Skeletal muscle tissue (tissue), 4 donors: ENCODE measurements around the gene ATP6V0C. TPM values are rescaled to one million over a fixed set of nuclear protein-coding genes. Genes with fewer than 3 reads are reported as not detected.

Experiments
- H3K27ac ChIP-seq: one replicate; pipeline ENCODE4 v1.7.0; 2013; ENCODE audit warnings: mild to moderate bottlenecking, low read depth, low read length, inconsistent platforms
- H3K27me3 ChIP-seq, 3 donors: one replicate each; pipeline ENCODE4 v1.7.0; 2013; ENCODE audit warnings: low read length in 3 of 3; ENCODE audit not compliant: control insufficient read depth in 3 of 3, insufficient read depth in 3 of 3
- H3K36me3 ChIP-seq, 3 donors: one replicate each; pipeline ENCODE4 v1.7.0; 2013; ENCODE audit warnings: low read length in 3 of 3; ENCODE audit not compliant: control insufficient read depth in 3 of 3, insufficient read depth in 3 of 3
- H3K4me1 ChIP-seq, 3 donors: one replicate each; pipeline ENCODE4 v1.7.0; 2013; ENCODE audit warnings: low read length in 3 of 3, mild to moderate bottlenecking in 3 of 3; ENCODE audit not compliant: control insufficient read depth in 3 of 3, insufficient read depth in 3 of 3
- H3K4me3 ChIP-seq, 3 donors: one replicate each; pipeline ENCODE4 v1.7.0; 2013; ENCODE audit warnings: low read length in 3 of 3
- H3K9ac ChIP-seq, 3 donors: one replicate each; pipeline ENCODE4 v1.7.0; 2013; ENCODE audit warnings: low read length in 3 of 3, mild to moderate bottlenecking in 3 of 3, moderate library complexity in 2 of 3, low read depth in 1 of 3
- H3K9me3 ChIP-seq, 3 donors: one replicate each; pipeline ENCODE4 v1.7.0; 2013; ENCODE audit warnings: low read length in 3 of 3; ENCODE audit not compliant: control insufficient read depth in 3 of 3
- total RNA-seq: library from RNA; depleted of rRNA; stranded (reverse); fragments of >200 nt; gene quantifications from one replicate; pipeline ENCODE4 v1.2.3, GENCODE V29; 2014
- donor health status: Osteomylitis.

The ATP6V0C gene
- total RNA-seq, 1 donor from 2014 or later: 12.0 TPM

GRCh38 chr16:2527071-2527783, 13.5 kb downstream of the ATP6V0C start:
- Histone ChIP-seq H3K9me3 (no peaks in the 10 kb centered on the region), H3K27ac (no peak overlapping the region), H3K36me3 (peaks cover 34 to 42% (median 41%) of the 10 kb centered on the region in 3 donors), H3K27me3 (no peaks in the 10 kb centered on the region), H3K4me3 (no peak overlapping the region), H3K4me1 (peaks cover 7 to 25% (median 13%) of the 10 kb centered on the region in 3 donors), H3K9ac (no peak overlapping the region)

- H3K9me3 ChIP-seq: no peaks in the 10 kb centered on the region
- H3K4me1 ChIP-seq: peaks cover 12 to 30% (median 17%) of the 10 kb centered on the region in 3 donors
- no peak overlapping the region for H3K9ac ChIP-seq
- peaks cover 34 to 42% (median 41%) of the 10 kb centered on the region in 3 donors for H3K36me3 ChIP-seq
- no peaks in the 10 kb centered on the region for H3K27me3 ChIP-seq
- H3K27ac ChIP-seq: no peak overlapping the region
- H3K4me3 ChIP-seq: no peak overlapping the region
Measured at GRCh38 chr16:2527784-2528100, 14.0 kb downstream of the ATP6V0C start.

GRCh38 chr16:2528161-2529060, 14.7 kb downstream of the ATP6V0C start:
- H3K27ac ChIP-seq: no peak overlapping the region
- peaks cover 13 to 28% (median 18%) of the 10 kb centered on the region in 3 donors for H3K4me1 ChIP-seq
- peaks cover 31 to 40% (median 38%) of the 10 kb centered on the region in 3 donors for H3K36me3 ChIP-seq
- no peaks in the 10 kb centered on the region for H3K27me3 ChIP-seq
- H3K4me3 ChIP-seq: no peak overlapping the region
- no peaks in the 10 kb centered on the region for H3K9me3 ChIP-seq
- no peak overlapping the region for H3K9ac ChIP-seq

- H3K27me3 ChIP-seq: no peaks in the 10 kb centered on the region
- no peaks in the 10 kb centered on the region for H3K9me3 ChIP-seq
- peaks cover 13 to 24% (median 18%) of the 10 kb centered on the region in 3 donors for H3K4me1 ChIP-seq
- no peak overlapping the region for H3K27ac ChIP-seq
- peaks cover 25 to 31% (median 29%) of the 10 kb centered on the region in 3 donors for H3K36me3 ChIP-seq
- H3K4me3 ChIP-seq: no peak overlapping the region
- no peak overlapping the region for H3K9ac ChIP-seq
Measured at GRCh38 chr16:2529061-2529931, 15.5 kb downstream of the ATP6V0C start.

- Histone ChIP-seq H3K27ac (no peak overlapping the region), H3K27me3 (no peaks in the 10 kb centered on the region), H3K9ac (peak overlapping the region in 1 of 3 donors; percentile 25), H3K36me3 (peaks cover 24 to 28% (median 25%) of the 10 kb centered on the region in 3 donors), H3K4me1 (peaks cover 13 to 24% (median 18%) of the 10 kb centered on the region in 3 donors), H3K9me3 (no peaks in the 10 kb centered on the region), H3K4me3 (no peak overlapping the region)
Measured at GRCh38 chr16:2529961-2530628, 16.3 kb downstream of the ATP6V0C start.

GRCh38 chr16:2530629-2531318, 17.0 kb downstream of the ATP6V0C start:
- H3K4me3 ChIP-seq: peak overlapping the region in 1 of 3 donors; percentile 83
- peaks cover 13 to 27% (median 19%) of the 10 kb centered on the region in 3 donors for H3K4me1 ChIP-seq
- H3K27me3 ChIP-seq: no peaks in the 10 kb centered on the region
- peak overlapping the region; percentile 95 for H3K27ac ChIP-seq
- H3K9me3 ChIP-seq: no peaks in the 10 kb centered on the region
- peak overlapping the region in 2 of 3 donors; percentile 71 to 85 for H3K9ac ChIP-seq
- peaks cover 24 to 27% (median 25%) of the 10 kb centered on the region in 3 donors for H3K36me3 ChIP-seq

- Histone ChIP-seq H3K4me1 (peaks cover 17 to 32% (median 24%) of the 10 kb centered on the region in 3 donors), H3K27me3 (no peaks in the 10 kb centered on the region), H3K36me3 (peaks cover 20 to 24% (median 22%) of the 10 kb centered on the region in 3 donors), H3K27ac (peak within 1 kb of the TSS; percentile 95), H3K4me3 (peak within 1 kb of the TSS; percentile 79 to 88 (median 87)), H3K9me3 (no peaks in the 10 kb centered on the region), H3K9ac (peak within 1 kb of the TSS; percentile 85 to 93 (median 91))
Measured at GRCh38 chr16:2531371-2531695, 17.6 kb downstream of the ATP6V0C start, which contains the start of gene CEMP1. Gene CEMP1, minus strand, starts transcription at chr16:2531408. Its CDS starts 335 bp downstream, at chr16:2531073.

- Histone ChIP-seq H3K36me3 (peaks cover 18 to 22% (median 22%) of the 10 kb centered on the region in 3 donors), H3K27me3 (no peaks in the 10 kb centered on the region), H3K9ac (peak overlapping the region; percentile 85 to 93 (median 91))
Measured at GRCh38 chr16:2531696-2532493, 18.1 kb downstream of the ATP6V0C start.

More at GRCh38 chr16:2531696-2532493, 18.1 kb downstream of the ATP6V0C start:
- H3K9me3 ChIP-seq: no peaks in the 10 kb centered on the region
- peaks cover 18 to 34% (median 26%) of the 10 kb centered on the region in 3 donors for H3K4me1 ChIP-seq
- H3K4me3 ChIP-seq: peak overlapping the region; percentile 79 to 88 (median 87)
- peak overlapping the region; percentile 95 for H3K27ac ChIP-seq
